GM19463 (cell line): ENCODE measurements around the gene HMCN2.
"Not testable (repeated sequence)": the region's sequence is repeated elsewhere in the genome, so short reads cannot be mapped to it uniquely, and the experiment has no call there.

Experiments used
- ATAC-seq: cut with Tn5 transposase; IDR thresholded peaks from one replicate; pipeline ENCODE4 v1.9.1; 2021; ENCODE audit warnings: mild to moderate bottlenecking, moderate library complexity; ENCODE audit not compliant: unreplicated experiment

The HMCN2 gene

GRCh38 chr9:130239741-130240241 is 25.8 kb upstream of the HMCN2 start:
- ATAC-seq, result peak; percentile 49

GRCh38 chr9:130240410-130241197 is 25.0 kb upstream of the HMCN2 start:
- ATAC-seq, result no peak

GRCh38 chr9:130241198-130241535 is 24.4 kb upstream of the HMCN2 start:
- no peak for ATAC-seq

GRCh38 chr9:130242270-130243014 is 23.1 kb upstream of the HMCN2 start:
- no peak for ATAC-seq

GRCh38 chr9:130243015-130243881 is 22.3 kb upstream of the HMCN2 start:
- ATAC-seq, result peak; percentile 57

GRCh38 chr9:130243882-130244170 is 21.7 kb upstream of the HMCN2 start:
- ATAC-seq, result no peak

GRCh38 chr9:130244548-130245165 is 20.9 kb upstream of the HMCN2 start:
- no peak for ATAC-seq

- ATAC-seq, result no peak
Observed at GRCh38 chr9:130245474-130245873, 20.1 kb upstream of the HMCN2 start.

GRCh38 chr9:130246126-130246525 is 19.4 kb upstream of the HMCN2 start:
- ATAC-seq, result no peak

GRCh38 chr9:130254747-130255630 is 10.6 kb upstream of the HMCN2 start:
- ATAC-seq, result no peak

GRCh38 chr9:130255631-130256134 is 9.9 kb upstream of the HMCN2 start:
- ATAC-seq, result no peak

- ATAC-seq, result no peak
Observed at GRCh38 chr9:130256644-130257043, 8.9 kb upstream of the HMCN2 start.

GRCh38 chr9:130258137-130258536 is 7.4 kb upstream of the HMCN2 start:
- ATAC-seq, result not testable (repeated sequence)

GRCh38 chr9:130259044-130259443 is 6.5 kb upstream of the HMCN2 start:
- ATAC-seq, result no peak

GRCh38 chr9:130260816-130261765 is 4.5 kb upstream of the HMCN2 start:
- no peak for ATAC-seq

GRCh38 chr9:130262061-130262745 is 3.4 kb upstream of the HMCN2 start:
- ATAC-seq, result no peak

GRCh38 chr9:130262771-130263170 is 2.8 kb upstream of the HMCN2 start:
- ATAC-seq, result no peak
